GM18505 (cell line): ENCODE measurements around the gene GPRASP1.
A peak's percentile ranks its signal among the peaks of the same experiment; 100 is the strongest.
"Not testable (repeated sequence)": the region's sequence is repeated elsewhere in the genome, so short reads cannot be mapped to it uniquely, and the experiment has no call there.

Source experiments
- ATAC-seq: cut with Tn5 transposase; IDR thresholded peaks from one replicate; pipeline ENCODE4 v1.9.1; 2021; ENCODE audit not compliant: unreplicated experiment
- POLR2A ChIP-seq: IDR thresholded peaks from 4 replicates; pipeline ENCODE4 v1.6.1; 2011; ENCODE audit warnings: borderline replicate concordance; ENCODE audit not compliant: insufficient read depth, insufficient read length; ENCODE audit errors: extremely low read depth

Gene GPRASP1

DNA sequence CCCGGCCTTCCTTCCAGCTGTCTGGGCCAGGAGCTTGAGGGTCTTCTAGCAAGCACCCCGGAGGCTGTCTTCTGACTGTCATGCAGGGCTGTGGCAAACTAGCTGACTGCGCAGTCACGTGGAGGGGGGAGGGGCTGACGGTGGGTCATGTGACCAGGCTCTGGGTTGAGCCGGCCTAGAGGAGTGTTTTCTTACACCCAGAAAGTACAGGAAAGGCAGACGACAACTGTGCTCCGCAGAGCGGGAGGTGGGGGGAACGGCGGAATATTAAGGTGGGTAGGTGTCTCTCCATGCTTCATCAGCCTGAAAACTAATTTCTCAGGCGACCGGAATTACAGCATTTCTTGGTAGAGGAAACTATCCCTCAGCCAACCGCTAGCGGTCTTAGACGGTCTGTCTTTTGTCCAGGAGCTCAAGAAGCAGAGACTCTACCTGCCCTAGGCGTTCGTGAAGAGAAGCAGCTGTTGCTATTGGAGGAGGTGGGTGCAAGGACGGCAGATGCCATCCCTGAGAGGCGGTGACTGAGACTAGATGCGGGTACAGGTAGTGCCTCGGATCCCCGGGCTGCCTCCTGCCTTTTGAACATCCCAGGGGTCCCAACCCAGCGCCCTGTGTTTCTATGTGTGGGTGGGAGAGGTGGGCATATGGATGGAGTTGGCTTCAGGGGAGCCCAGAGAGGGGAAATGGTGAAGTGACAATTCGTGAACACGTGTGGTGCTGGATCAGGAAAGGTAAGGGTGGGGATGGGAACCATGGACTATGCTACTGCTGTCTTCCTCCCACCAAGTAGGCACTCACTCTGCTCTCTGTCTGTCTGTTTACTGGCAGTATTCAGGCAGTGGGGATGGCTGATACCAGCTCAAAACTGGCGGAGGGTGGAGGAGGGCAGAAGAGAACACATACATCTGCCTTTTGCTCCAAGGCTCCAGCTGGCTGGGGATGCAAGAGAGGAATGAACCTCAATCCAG lies 8.8 kb downstream of the GPRASP1 start:
- no peak for TF ChIP-seq POLR2A
- ATAC-seq, result peak; percentile 98

DNA sequence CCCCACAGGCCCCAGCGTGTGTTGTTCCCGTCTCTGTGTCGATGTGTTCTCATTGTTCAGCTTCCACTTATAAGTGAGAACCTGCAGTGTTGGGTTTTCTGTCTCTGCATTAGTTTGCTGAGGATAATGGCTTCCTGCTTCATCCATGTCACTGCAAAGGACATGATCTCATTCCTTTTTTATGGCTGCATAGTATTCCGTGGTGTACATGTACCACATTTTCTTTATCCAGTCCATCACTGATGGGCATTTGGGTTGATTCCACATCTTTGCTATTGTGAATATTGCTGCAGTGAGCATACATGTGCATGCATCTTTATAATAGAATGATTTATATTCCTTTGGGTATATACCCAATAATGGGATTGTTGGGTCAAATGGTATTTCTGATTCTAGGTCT lies 12.5 kb downstream of the GPRASP1 start:
- ATAC-seq, result not testable (repeated sequence)

- not testable (repeated sequence) for ATAC-seq
Measured at GRCh38 chrX:102667034-102667433, 15.8 kb downstream of the GPRASP1 start.

GRCh38 chrX:102669526-102669925 lies 18.2 kb downstream of the GPRASP1 start:
- TF ChIP-seq POLR2A, result no peak
- no peak for ATAC-seq

- ATAC-seq, result no peak
- TF ChIP-seq POLR2A, result no peak
Measured at GRCh38 chrX:102672856-102673255, 21.6 kb downstream of the GPRASP1 start.

- not testable (repeated sequence) for ATAC-seq
Measured at GRCh38 chrX:102677479-102677878, 26.2 kb downstream of the GPRASP1 start.

- no peak for ATAC-seq
- no peak for TF ChIP-seq POLR2A
Measured at GRCh38 chrX:102684772-102685520, 33.7 kb downstream of the GPRASP1 start.

GRCh38 chrX:102694749-102695148 lies 43.5 kb downstream of the GPRASP1 start:
- ATAC-seq, result no peak

GRCh38 chrX:102696306-102696705 lies 45.0 kb downstream of the GPRASP1 start:
- no peak for ATAC-seq
- TF ChIP-seq POLR2A, result no peak

More at GRCh38 chrX:102694749-102695148, 43.5 kb downstream of the GPRASP1 start:
- no peak for TF ChIP-seq POLR2A

- no peak for TF ChIP-seq POLR2A
- ATAC-seq, result no peak
Measured at GRCh38 chrX:102697494-102697893, 46.2 kb downstream of the GPRASP1 start.
